Activated naive CD8-positive, alpha-beta T cell treated with anti-CD3 and anti-CD28 coated beads for 36 hours (primary cell): ENCODE results near the gene GPN2. TPM values are rescaled to one million over a fixed set of nuclear protein-coding genes. Genes with fewer than 3 reads are reported as not detected.
A peak's percentile ranks its signal among the peaks of the same experiment; 100 is the strongest.
"Not testable (repeated sequence)": the region's sequence is repeated elsewhere in the genome, so short reads cannot be mapped to it uniquely, and the experiment has no call there.

Experiments
- DNase-seq: peaks from one replicate; pipeline ENCODE4 v3.0.0; 2021
- H3K27ac Mint-ChIP-seq: one replicate; pipeline ENCODE4 v1.8.0; 2022; ENCODE audit warnings: mild to moderate bottlenecking, moderate library complexity, mixed read lengths
- H3K27me3 Mint-ChIP-seq: one replicate; pipeline ENCODE4 v1.8.0; 2022; ENCODE audit warnings: mild to moderate bottlenecking, mixed read lengths
- H3K36me3 Mint-ChIP-seq: one replicate; pipeline ENCODE4 v1.8.0; 2021; ENCODE audit warnings: mild to moderate bottlenecking, mixed read lengths
- H3K4me1 Mint-ChIP-seq: one replicate; pipeline ENCODE4 v1.8.0; 2021; ENCODE audit warnings: mixed read lengths
- H3K4me3 Mint-ChIP-seq: one replicate; pipeline ENCODE4 v1.8.0; 2022; ENCODE audit warnings: mild to moderate bottlenecking, moderate library complexity, mixed read lengths
- H3K9me3 Mint-ChIP-seq: one replicate; pipeline ENCODE4 v1.8.0; 2022; ENCODE audit warnings: mixed read lengths
- total RNA-seq, 2 experiments: library from RNA; stranded (reverse); gene quantifications; one replicate each; pipeline ENCODE4 v1.2.3, GENCODE V29; 2021

The GPN2 gene
- total RNA-seq, 2 experiments from 2014 or later = 64.1 to 65.0 TPM

- Mint-ChIP-seq H3K4me3 (no peak overlapping the region), H3K9me3 (no peaks in the 10 kb centered on the region), H3K27me3 (no peaks in the 10 kb centered on the region), H3K27ac (no peak overlapping the region), H3K36me3 (peaks cover 12% of the 10 kb centered on the region), H3K4me1 (peaks cover 5% of the 10 kb centered on the region)
- no peak for DNase-seq
Measured at GRCh38 chr1:26856181-26856580, 33.9 kb downstream of the GPN2 start.

DNA sequence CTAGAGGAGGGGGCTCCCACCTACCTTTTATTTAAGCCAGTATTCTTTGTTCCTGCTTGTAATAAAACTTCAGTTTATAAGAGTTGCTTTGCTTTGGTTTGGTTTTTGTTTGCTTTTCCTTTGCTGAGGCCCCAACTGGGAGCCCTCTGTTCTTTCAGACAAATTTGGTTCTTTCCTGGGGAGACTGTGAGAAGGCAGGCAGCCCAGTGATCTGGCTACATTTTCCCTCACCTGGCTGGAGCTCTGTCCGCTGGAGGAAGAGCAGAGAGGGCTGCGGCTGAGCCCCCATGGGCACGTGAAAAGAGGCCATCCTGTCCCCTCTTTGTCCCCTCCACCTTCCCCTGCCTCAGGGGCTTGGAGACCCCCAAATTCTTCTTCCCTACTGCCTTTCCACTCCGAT lies 34.4 kb downstream of the GPN2 start:
- Mint-ChIP-seq H3K4me1 (peaks cover 5% of the 10 kb centered on the region), H3K4me3 (no peak overlapping the region), H3K9me3 (no peaks in the 10 kb centered on the region), H3K27ac (no peak overlapping the region), H3K27me3 (no peaks in the 10 kb centered on the region), H3K36me3 (peaks cover 12% of the 10 kb centered on the region)
- DNase-seq = no peak

DNA sequence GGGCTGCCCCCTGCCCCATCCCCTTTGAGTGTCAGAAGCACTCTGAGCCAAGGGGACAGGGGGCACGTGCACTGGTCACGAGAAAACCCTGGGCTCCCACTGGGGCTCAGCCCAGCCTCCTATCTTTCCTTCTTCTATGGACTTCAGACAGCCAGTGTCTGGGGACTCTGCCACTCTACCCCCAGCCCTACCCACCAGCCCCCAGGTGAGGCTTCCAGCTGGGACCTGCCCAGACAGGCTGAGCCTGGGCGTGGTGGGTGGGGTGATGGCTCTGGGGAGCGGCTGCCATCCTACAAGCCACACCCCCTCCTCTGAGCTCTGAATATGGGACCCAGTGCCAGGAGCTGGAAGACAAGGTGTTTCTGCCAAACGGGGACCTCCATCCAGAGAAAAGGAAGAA lies 35.2 kb downstream of the GPN2 start:
- no peak overlapping the region for H3K27ac Mint-ChIP-seq
- H3K9me3 Mint-ChIP-seq = no peaks in the 10 kb centered on the region
- no peak overlapping the region for H3K4me3 Mint-ChIP-seq
- no peaks in the 10 kb centered on the region for H3K27me3 Mint-ChIP-seq
- H3K4me1 Mint-ChIP-seq = peaks cover 5% of the 10 kb centered on the region
- DNase-seq = no peak
- H3K36me3 Mint-ChIP-seq = peaks cover 12% of the 10 kb centered on the region

GRCh38 chr1:26853600-26853999 lies 36.5 kb downstream of the GPN2 start:
- Mint-ChIP-seq H3K27me3 (no peaks in the 10 kb centered on the region), H3K27ac (no peak overlapping the region), H3K4me1 (peaks cover 5% of the 10 kb centered on the region), H3K36me3 (peaks cover 12% of the 10 kb centered on the region), H3K4me3 (no peak overlapping the region), H3K9me3 (no peaks in the 10 kb centered on the region)
- DNase-seq = no peak

DNA sequence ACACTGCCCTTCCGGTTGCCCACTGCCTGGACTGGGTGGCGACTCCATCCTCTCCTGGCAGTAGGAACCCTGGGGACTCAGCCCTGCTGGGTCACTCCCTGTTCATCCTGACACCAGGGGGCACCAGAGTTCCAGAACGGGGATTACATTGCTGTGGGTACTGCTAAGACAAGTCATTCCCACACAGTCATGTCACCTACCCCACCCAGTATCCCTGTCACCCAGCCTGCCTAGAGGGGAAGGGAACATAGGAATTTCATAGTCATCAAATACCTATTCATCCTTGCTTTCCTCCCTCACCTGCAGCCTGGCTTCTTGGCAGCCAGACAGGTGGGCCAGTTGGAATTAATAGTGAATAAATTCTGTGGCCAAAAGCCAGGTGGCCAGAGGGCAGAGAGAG lies 36.9 kb downstream of the GPN2 start:
- Mint-ChIP-seq H3K36me3 (peaks cover 12% of the 10 kb centered on the region), H3K27me3 (no peaks in the 10 kb centered on the region), H3K4me1 (peaks cover 5% of the 10 kb centered on the region), H3K9me3 (no peaks in the 10 kb centered on the region), H3K4me3 (no peak overlapping the region), H3K27ac (no peak overlapping the region)
- peak; percentile 70 for DNase-seq

DNA sequence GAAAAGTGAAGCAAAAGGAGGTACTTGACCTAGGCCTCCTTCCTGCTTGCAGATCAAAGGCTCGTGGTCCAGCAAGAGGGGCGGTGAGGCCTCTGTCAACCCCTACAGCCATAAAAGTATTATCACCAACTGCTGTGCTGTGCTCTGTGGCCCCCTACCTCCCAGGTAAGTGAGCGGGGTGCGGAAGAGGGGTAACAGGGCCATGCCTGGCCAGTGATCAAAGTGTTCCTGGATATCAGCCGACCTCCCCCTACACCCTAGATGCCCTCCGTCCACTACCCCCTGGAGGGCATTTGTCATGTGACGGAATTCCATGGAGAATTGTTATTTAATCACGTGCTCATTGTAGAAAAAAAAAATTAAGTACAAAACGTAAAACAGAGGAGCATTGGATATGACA lies 37.4 kb downstream of the GPN2 start:
- Mint-ChIP-seq H3K27ac (no peak overlapping the region), H3K27me3 (no peaks in the 10 kb centered on the region), H3K4me3 (no peak overlapping the region), H3K36me3 (peaks cover 15% of the 10 kb centered on the region), H3K4me1 (peaks cover 5% of the 10 kb centered on the region), H3K9me3 (no peaks in the 10 kb centered on the region)
- DNase-seq = no peak

GRCh38 chr1:26851106-26851684 lies 38.9 kb downstream of the GPN2 start:
- Mint-ChIP-seq H3K36me3 (peaks cover 23% of the 10 kb centered on the region), H3K9me3 (no peaks in the 10 kb centered on the region), H3K27me3 (no peaks in the 10 kb centered on the region), H3K4me1 (peaks cover 8% of the 10 kb centered on the region), H3K27ac (no peak overlapping the region), H3K4me3 (no peak overlapping the region)
- no peak for DNase-seq

DNA sequence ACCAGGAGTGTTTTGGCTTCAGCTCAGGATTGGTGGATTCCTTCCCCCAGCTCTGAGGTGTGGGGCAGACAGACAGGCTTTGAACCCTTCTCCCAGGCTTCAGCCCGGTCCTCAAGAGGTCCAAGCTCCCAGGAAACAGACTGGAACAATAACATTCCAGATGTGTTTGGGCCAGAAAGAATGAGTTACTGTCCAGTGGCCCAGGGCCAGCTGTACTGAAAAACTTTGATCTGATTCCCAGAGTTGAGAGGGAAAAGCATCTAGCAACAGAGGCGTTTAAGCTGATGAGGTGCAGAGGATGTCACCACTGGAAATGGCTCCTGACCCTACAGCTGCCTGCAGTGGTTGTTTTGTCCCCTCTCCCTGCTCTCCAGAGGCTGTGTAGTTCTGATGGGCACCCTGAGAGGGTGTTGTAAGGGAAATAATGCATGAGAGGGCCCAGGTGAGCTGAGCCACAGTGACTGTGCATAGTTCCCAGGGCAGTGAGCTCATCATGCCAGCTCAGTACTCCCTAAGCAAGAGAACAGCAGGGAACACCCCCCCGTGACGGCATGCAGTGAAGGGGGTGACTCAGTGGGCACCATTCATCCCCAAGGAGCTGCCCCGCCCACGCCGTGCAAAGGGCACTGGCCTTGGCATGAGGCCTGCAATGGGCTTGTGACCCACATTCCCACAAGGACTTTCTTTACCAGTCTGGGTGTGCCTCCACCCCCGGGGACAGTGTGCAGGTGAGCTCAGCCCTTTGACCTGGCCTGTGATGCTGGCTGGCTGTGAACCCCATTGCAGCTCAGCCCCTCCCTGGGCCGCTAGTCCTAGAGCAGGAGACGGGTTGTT lies 40.9 kb downstream of the GPN2 start:
- Mint-ChIP-seq H3K9me3 (no peaks in the 10 kb centered on the region), H3K36me3 (peaks cover 28% of the 10 kb centered on the region), H3K27me3 (no peaks in the 10 kb centered on the region), H3K4me1 (peaks cover 15% of the 10 kb centered on the region), H3K4me3 (no peak overlapping the region), H3K27ac (no peak overlapping the region)
- DNase-seq = no peak

- H3K4me1 Mint-ChIP-seq = peaks cover 18% of the 10 kb centered on the region
- no peak overlapping the region for H3K4me3 Mint-ChIP-seq
- no peaks in the 10 kb centered on the region for H3K9me3 Mint-ChIP-seq
- no peaks in the 10 kb centered on the region for H3K27me3 Mint-ChIP-seq
- H3K36me3 Mint-ChIP-seq = peaks cover 25% of the 10 kb centered on the region
- DNase-seq = no peak
- H3K27ac Mint-ChIP-seq = no peak overlapping the region
Measured at GRCh38 chr1:26848499-26848898, 41.6 kb downstream of the GPN2 start.

GRCh38 chr1:26847826-26848225 lies 42.3 kb downstream of the GPN2 start:
- H3K27ac Mint-ChIP-seq = peak overlapping the region; percentile 29
- DNase-seq, H3K4me3 Mint-ChIP-seq, H3K9me3 Mint-ChIP-seq, H3K27me3 Mint-ChIP-seq: not testable (repeated sequence)
- H3K4me1 Mint-ChIP-seq = peaks cover 20% of the 10 kb centered on the region
- H3K36me3 Mint-ChIP-seq = peaks cover 21% of the 10 kb centered on the region

DNA sequence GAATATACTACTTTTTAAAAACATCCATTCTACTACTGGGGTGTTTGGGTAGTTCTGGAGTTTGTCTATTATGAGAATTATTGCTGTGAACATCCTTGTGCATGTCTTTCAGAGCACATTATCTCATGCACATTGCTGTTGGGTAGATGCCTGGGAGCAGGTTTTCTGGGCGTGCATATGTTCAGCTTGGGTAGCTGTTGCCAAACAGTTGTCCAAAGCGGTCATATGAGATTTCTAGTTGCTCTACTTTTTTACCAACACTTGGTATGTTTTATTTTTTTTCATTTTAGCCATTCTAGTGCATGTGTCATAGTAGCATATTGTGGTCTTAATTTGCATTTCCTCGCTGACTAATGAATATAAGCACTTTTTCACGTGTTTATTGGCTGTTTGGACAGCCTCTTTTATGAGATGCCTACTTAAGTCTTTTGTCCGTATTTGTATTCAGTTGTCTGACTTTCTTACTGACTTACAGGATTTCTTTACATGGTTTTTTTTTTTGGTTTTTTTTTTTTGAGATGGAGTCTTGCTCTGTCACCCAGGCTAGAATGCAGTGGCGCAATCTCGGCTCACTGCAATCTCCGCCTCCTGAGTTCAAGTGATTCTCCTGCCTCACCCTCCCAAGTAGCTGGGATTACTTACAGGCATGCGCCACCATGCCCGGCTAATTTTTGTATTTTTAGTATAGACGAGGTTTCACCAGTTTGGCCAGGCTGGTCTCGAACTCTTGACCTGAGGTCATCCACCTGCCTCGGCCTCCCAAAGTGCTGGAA lies 45.5 kb downstream of the GPN2 start:
- Mint-ChIP-seq H3K4me3 (no peak overlapping the region), H3K9me3 (no peaks in the 10 kb centered on the region), H3K27ac (no peak overlapping the region), H3K27me3 (no peaks in the 10 kb centered on the region), H3K36me3 (peaks cover 21% of the 10 kb centered on the region), H3K4me1 (peaks cover 16% of the 10 kb centered on the region)
- DNase-seq = no peak

GRCh38 chr1:26839779-26840178 lies 50.3 kb downstream of the GPN2 start:
- no peaks in the 10 kb centered on the region for H3K9me3 Mint-ChIP-seq
- H3K27ac Mint-ChIP-seq = no peak overlapping the region
- H3K4me3 Mint-ChIP-seq = no peak overlapping the region
- H3K36me3 Mint-ChIP-seq = peaks cover 32% of the 10 kb centered on the region
- peaks cover 25% of the 10 kb centered on the region for H3K4me1 Mint-ChIP-seq
- H3K27me3 Mint-ChIP-seq = no peaks in the 10 kb centered on the region
- DNase-seq = no peak

DNA sequence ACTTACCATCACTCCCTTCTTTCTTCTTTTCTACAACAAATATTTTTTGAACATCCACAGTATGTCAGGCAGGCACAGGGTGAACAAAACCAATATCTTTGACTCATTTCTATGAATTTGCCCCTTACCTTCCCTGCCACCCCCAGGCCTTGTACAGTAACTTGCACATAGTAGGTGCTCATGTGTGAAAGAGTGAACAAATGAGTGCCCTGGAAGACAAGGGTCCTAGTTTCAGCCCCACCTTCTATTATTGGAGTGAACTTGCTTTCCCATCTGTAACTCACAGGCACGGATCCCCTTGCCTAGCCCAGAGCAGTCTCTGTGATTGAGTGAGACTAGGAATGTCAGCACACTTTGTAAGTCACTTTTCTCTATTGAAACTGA lies 50.8 kb downstream of the GPN2 start:
- Mint-ChIP-seq H3K36me3 (peaks cover 33% of the 10 kb centered on the region), H3K27ac (peak overlapping the region; percentile 83), H3K4me1 (peaks cover 26% of the 10 kb centered on the region), H3K9me3 (no peaks in the 10 kb centered on the region), H3K27me3 (no peaks in the 10 kb centered on the region), H3K4me3 (no peak overlapping the region)
- no peak for DNase-seq

DNA sequence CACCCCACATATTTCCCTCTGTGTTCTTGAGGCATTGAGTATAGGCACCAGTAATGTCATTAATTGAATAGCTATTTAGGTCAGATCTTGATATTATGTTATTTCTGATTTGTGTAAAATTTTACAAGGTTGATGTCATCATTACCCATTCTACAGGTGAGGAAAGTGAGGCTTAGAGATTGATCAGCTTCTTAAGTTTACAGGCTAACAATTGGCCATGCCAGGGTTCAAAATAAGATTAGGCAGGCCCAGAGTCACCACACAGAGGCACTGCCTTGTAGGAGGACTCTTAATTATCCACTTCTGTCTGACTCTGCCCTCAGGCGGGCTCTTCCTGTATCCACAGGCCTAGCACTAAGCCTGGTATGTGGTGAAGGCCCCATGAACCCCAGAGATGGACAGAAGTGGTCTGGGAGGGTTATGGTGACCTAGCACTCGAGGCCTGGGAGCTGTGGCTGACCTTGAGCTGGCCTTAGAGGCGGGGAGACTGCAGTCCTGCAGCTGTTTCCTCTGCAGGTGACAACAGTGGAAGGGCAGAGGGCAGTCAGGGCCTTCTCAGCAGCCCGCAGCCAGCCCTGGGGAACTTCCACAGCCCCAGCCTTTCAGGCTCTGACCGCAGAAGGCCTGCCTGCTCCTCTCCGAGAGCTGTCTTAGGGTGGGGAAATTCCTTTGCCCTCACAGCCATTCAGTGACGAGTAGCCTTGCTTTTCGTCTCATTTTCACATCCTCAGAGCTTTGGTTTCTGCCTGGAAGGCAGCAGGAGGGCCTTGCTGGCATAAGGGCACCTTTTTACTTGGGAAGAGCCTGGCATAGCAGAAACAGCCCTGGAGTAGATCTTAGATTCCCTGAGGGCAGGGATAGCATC lies 51.4 kb downstream of the GPN2 start:
- Mint-ChIP-seq H3K9me3 (no peaks in the 10 kb centered on the region), H3K4me3 (no peak overlapping the region), H3K4me1 (peaks cover 29% of the 10 kb centered on the region), H3K27ac (peak overlapping the region; percentile 83), H3K27me3 (no peaks in the 10 kb centered on the region), H3K36me3 (peaks cover 34% of the 10 kb centered on the region)
- DNase-seq = peak; percentile 35

DNA sequence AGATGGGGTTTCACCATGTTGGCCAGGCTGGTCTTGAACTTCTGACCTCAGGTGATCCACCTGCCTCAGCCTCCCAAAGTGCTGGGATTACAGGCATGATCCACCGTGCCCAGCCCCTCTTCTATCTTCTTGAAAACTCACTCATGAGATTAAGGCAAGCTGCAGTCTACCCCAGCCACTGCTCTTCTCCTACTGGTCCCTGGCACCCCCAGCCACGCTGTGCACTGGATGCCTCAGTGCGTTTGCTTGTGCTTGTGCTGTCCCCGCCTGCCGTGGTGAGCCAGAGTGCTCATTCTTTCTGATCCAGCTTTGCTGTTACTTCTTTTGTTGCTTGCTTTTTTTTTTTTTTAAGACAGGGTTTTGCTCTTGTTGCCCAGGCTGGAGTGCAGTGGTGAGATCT lies 52.4 kb downstream of the GPN2 start:
- not testable (repeated sequence) for H3K4me3 Mint-ChIP-seq, H3K27me3 Mint-ChIP-seq, H3K27ac Mint-ChIP-seq, H3K9me3 Mint-ChIP-seq, DNase-seq
- Mint-ChIP-seq H3K4me1 (peaks cover 34% of the 10 kb centered on the region), H3K36me3 (peaks cover 39% of the 10 kb centered on the region)
